Measurements from ENCODE around the gene NACAD. TPM values are rescaled to one million over a fixed set of nuclear protein-coding genes. Genes with fewer than 3 reads are reported as not detected.

The NACAD gene
- total RNA-seq, 2 donors from 2014 or later: 0.78 to 1.6 TPM

GRCh38 chr7:45076946-45077345 lies 11.8 kb downstream of the NACAD start:
- DNase-seq: no peak
- Histone ChIP-seq H3K4me1 (no peaks in the 10 kb centered on the region), H3K36me3 (replicated peaks in 1 of 2; ENCODE audit: insufficient read depth in 1 of 2, low read depth in 2 of 2) (peaks cover 0 to 15% of the 10 kb centered on the region in 2 donors), H3K27ac (no peak overlapping the region), H3K27me3 (no peaks in the 10 kb centered on the region), H3K4me3 (no peak overlapping the region), H3K9me3 (no peaks in the 10 kb centered on the region)
- intact Hi-C loops (cut with DNase I): no loop called here
- 91 to 93% methylated on average over 5 of the region's 5 CpGs for WGBS, 2 donors
- ATAC-seq: no peak
- TF ChIP-seq CTCF (IDR thresholded peaks at IDR 0.05): no peak
- TF ChIP-seq POLR2A (IDR thresholded peaks at IDR 0.05): no peak

- TF ChIP-seq POLR2A (IDR thresholded peaks at IDR 0.05): no peak
- no peak for ATAC-seq
- H3K9me3 ChIP-seq: no peaks in the 10 kb centered on the region
- peaks cover 0 to 17% of the 10 kb centered on the region in 2 donors for H3K36me3 ChIP-seq (replicated peaks in 1 of 2; ENCODE audit: insufficient read depth in 1 of 2, low read depth in 2 of 2)
- no peak overlapping the region for H3K4me3 ChIP-seq
- H3K27ac ChIP-seq: no peak overlapping the region
- no peak for DNase-seq
- 89 to 92% methylated on average over 19 to 25 of the region's 35 CpGs for WGBS, 2 donors
- intact Hi-C loops (cut with DNase I): no loop called here
- no peaks in the 10 kb centered on the region for H3K27me3 ChIP-seq
- no peaks in the 10 kb centered on the region for H3K4me1 ChIP-seq
Measured at GRCh38 chr7:45075871-45076796, 12.6 kb downstream of the NACAD start.

GRCh38 chr7:45075355-45075644 lies 13.5 kb downstream of the NACAD start:
- no peak overlapping the region for H3K27ac ChIP-seq
- H3K4me1 ChIP-seq: no peaks in the 10 kb centered on the region
- ATAC-seq (no peak), DNase-seq (no peak)
- no peak overlapping the region for H3K4me3 ChIP-seq
- intact Hi-C loops (cut with DNase I): no loop called here
- WGBS, 2 donors: 83 to 100% methylated on average over 1 of the region's 1 CpG
- TF ChIP-seq CTCF (IDR thresholded peaks at IDR 0.05): no peak
- TF ChIP-seq POLR2A (IDR thresholded peaks at IDR 0.05): no peak
- peaks cover 0 to 17% of the 10 kb centered on the region in 2 donors for H3K36me3 ChIP-seq (replicated peaks in 1 of 2; ENCODE audit: insufficient read depth in 1 of 2, low read depth in 2 of 2)
- H3K27me3 ChIP-seq: no peaks in the 10 kb centered on the region
- no peaks in the 10 kb centered on the region for H3K9me3 ChIP-seq

- WGBS, 2 donors: 93% methylated on average over 9 to 15 of the region's 16 CpGs
- intact Hi-C loops (cut with DNase I): no loop called here
- DNase-seq: no peak
Measured at GRCh38 chr7:45074528-45075354, 14.0 kb downstream of the NACAD start.

More at GRCh38 chr7:45074528-45075354, 14.0 kb downstream of the NACAD start:
- Histone ChIP-seq H3K4me1 (no peaks in the 10 kb centered on the region), H3K27me3 (no peaks in the 10 kb centered on the region), H3K9me3 (no peaks in the 10 kb centered on the region), H3K27ac (no peak overlapping the region), H3K4me3 (no peak overlapping the region), H3K36me3 (replicated peaks in 1 of 2; ENCODE audit: insufficient read depth in 1 of 2, low read depth in 2 of 2) (peaks cover 0 to 17% of the 10 kb centered on the region in 2 donors)
- no peak for ATAC-seq
- TF ChIP-seq POLR2A (IDR thresholded peaks at IDR 0.05): no peak
- TF ChIP-seq CTCF (IDR thresholded peaks at IDR 0.05): no peak
